HepG2 (cell line): ENCODE data around the gene CFHR2. TPM values are rescaled to one million over a fixed set of nuclear protein-coding genes. Genes with fewer than 3 reads are reported as not detected.
A peak's percentile ranks its signal among the peaks of the same experiment; 100 is the strongest.
"Not testable (repeated sequence)": the region's sequence is repeated elsewhere in the genome, so short reads cannot be mapped to it uniquely, and the experiment has no call there.

Experiments
- ATAC-seq: fragments of 200-7000 bp; cut with Tn5 transposase; 3 replicates; pipeline ENCODE4 v1.9.1; 2020; ENCODE audit warnings: mild to moderate bottlenecking, moderate library complexity
- Bru-seq: library from RNA; stranded (reverse); fragments of 400-500 nt; gene quantifications from one replicate; lab custom pipeline; 2021; lab: Mats Ljungman, UMichigan
- BruChase-seq, 2 experiments: library from RNA; stranded (reverse); fragments of 400-500 nt; gene quantifications; one replicate each; lab custom pipeline; 2021; lab: Mats Ljungman, UMichigan
- BruUV-seq: library from RNA; stranded (reverse); fragments of 400-500 nt; replicated peaks from 2 replicates; lab custom pipeline; 2021; lab: Mats Ljungman, UMichigan
- CTCF ChIA-PET: fragments of 300-600 bp; formaldehyde crosslinking; extraction: SDS; loops from one replicate; lab custom pipeline; 2021; ENCODE audit warnings: low total read pairs, inconsistent platforms, low intra/inter-chr PET ratio; lab: Yijun Ruan, JAX
- POLR2A ChIA-PET: fragments of 350-600 bp; sonication (Branson Sonifier 250); formaldehyde crosslinking; loops from one replicate; lab custom pipeline; 2020; ENCODE audit warnings: antibody characterized with exemption, inconsistent platforms; lab: Yijun Ruan, JAX
- DNase-seq: peaks from one replicate; pipeline ENCODE4 v3.0.0-alpha.2; 2015; ENCODE audit warnings: low spot score
- FAIRE-seq: peaks from 3 replicates; lab custom pipeline; 2011; peaks lifted over from hg19 to GRCh38; lab: Jason Lieb, UNC
- H2AFZ ChIP-seq: one replicate; pipeline ENCODE4 v1.6.1; 2011; ENCODE audit warnings: low read length, inconsistent platforms
- H3K27ac ChIP-seq: fragments of 300-600 bp; 3 replicates; pipeline ENCODE4 v1.8.0; 2011; ENCODE audit warnings: mixed run types, mild to moderate bottlenecking, mixed read lengths, low read length, inconsistent platforms; ENCODE audit not compliant: insufficient read depth; ENCODE audit errors: extremely low read length
- H3K27me3 ChIP-seq, 2 experiments: fragments of 200-600 bp in 1 of 2; 2 replicates in 1 of 2; 3 replicates in 1 of 2; pipeline versions ENCODE4 v1.6.0 to v1.8.0; 2011; ENCODE audit warnings: low read length in 2 of 2, mild to moderate bottlenecking in 2 of 2, moderate library complexity in 2 of 2, inconsistent platforms in 1 of 2; ENCODE audit not compliant: insufficient read depth in 2 of 2, control insufficient read depth in 1 of 2
- H3K36me3 ChIP-seq, 2 experiments: fragments of 200-600 bp in 1 of 2; replicated peaks in 1 of 2; 2 replicates in 1 of 2; 3 replicates in 1 of 2; pipeline versions ENCODE4 v1.5.1 to v1.8.0; 2011; ENCODE audit warnings: low read length in 2 of 2, inconsistent platforms in 1 of 2; ENCODE audit not compliant: insufficient read depth in 2 of 2, control insufficient read depth in 1 of 2
- H3K4me1 ChIP-seq: 2 replicates; pipeline ENCODE4 v1.5.1; 2012; ENCODE audit warnings: low read length, inconsistent platforms; ENCODE audit not compliant: insufficient read depth
- H3K4me2 ChIP-seq: 2 replicates; pipeline ENCODE4 v1.6.0; 2011; ENCODE audit warnings: low read depth, low read length, inconsistent platforms
- H3K4me3 ChIP-seq, 3 experiments: fragments of 200-600 bp in 1 of 3; sonication (generic), shearing (Covaris generic) in 1 of 3; replicated peaks in 1 of 3; 2 replicates each; pipeline ENCODE4 v1.5.1; 2011 to 2016; ENCODE audit warnings: low read length in 3 of 3, inconsistent platforms in 2 of 3, low read depth in 2 of 3, mild to moderate bottlenecking in 2 of 3, control low read depth in 1 of 3, mixed read lengths in 1 of 3; ENCODE audit not compliant: insufficient read depth in 1 of 3
- H3K79me2 ChIP-seq: one replicate; pipeline ENCODE4 v1.6.1; 2011; ENCODE audit warnings: low read length, inconsistent platforms; ENCODE audit not compliant: insufficient read depth
- H3K9ac ChIP-seq: 2 replicates; pipeline ENCODE4 v1.6.0; 2011; ENCODE audit warnings: mild to moderate bottlenecking, low read depth, low read length, inconsistent platforms; ENCODE audit not compliant: insufficient read depth
- H3K9me3 ChIP-seq: 2 replicates; pipeline ENCODE4 v1.5.1; 2012; ENCODE audit warnings: mild to moderate bottlenecking, low read length
- H4K20me1 ChIP-seq: 2 replicates; pipeline ENCODE4 v1.6.0; 2011; ENCODE audit warnings: inconsistent platforms, mild to moderate bottlenecking, low read length, moderate library complexity; ENCODE audit not compliant: insufficient read depth
- ARID3A ChIP-seq: IDR thresholded peaks from 2 replicates; pipeline ENCODE4 v1.6.1; 2012; ENCODE audit warnings: low read depth, low read length, improper control_type of control experiment
- POGK ChIP-seq: sonication (generic); formaldehyde crosslinking; conservative IDR thresholded peaks from 2 replicates; pipeline ENCODE4 v1.8.0; 2022; ENCODE audit warnings: mild to moderate bottlenecking, moderate library complexity, missing genetic modification reagents
- SKI ChIP-seq: fragments of 450-650 bp; IDR thresholded peaks from one replicate; pipeline ENCODE4 v1.6.1; 2018; ENCODE audit warnings: mild to moderate bottlenecking; ENCODE audit not compliant: partially characterized antibody
- SOX13 ChIP-seq, 3 experiments: fragments of 450-650 bp in 1 of 3; sonication (generic) in 1 of 3; formaldehyde crosslinking in 1 of 3; IDR thresholded peaks in 2 of 3; conservative IDR thresholded peaks in 1 of 3; 2 replicates each; pipeline versions ENCODE4 v1.5.0 to v1.6.1; 2016 to 2020; ENCODE audit warnings: antibody characterized with exemption in 1 of 3, mild to moderate bottlenecking in 1 of 3, missing compliant biosample characterization in 1 of 3, missing genetic modification reagents in 1 of 3, moderate library complexity in 1 of 3
- SOX5 ChIP-seq: IDR thresholded peaks from 2 replicates; pipeline ENCODE4 v1.6.1; 2016; ENCODE audit warnings: borderline replicate concordance
- SOX6 ChIP-seq, 2 experiments: fragments of 450-650 bp in 1 of 2; sonication (generic) in 1 of 2; formaldehyde crosslinking in 1 of 2; IDR thresholded peaks; 2 replicates each; pipeline versions ENCODE4 v1.4.0 to v1.6.1; 2017 to 2020; ENCODE audit warnings: antibody characterized with exemption in 1 of 2, mild to moderate bottlenecking in 1 of 2, missing genetic modification reagents in 1 of 2
- WGBS: methylation state at CpG from one replicate; pipeline ENCODE4 v1.1.6; 2017; ENCODE audit warnings: low lambda C conversion rate; 5-methylcytosine and 5-hydroxymethylcytosine counted together
- in situ Hi-C: cut with HindIII; loops from 2 replicates; pipeline ENCODE4 v1.10.0; 2017; ENCODE audit warnings: low pct_unique_long_range_greater_than_20kb; ENCODE audit not compliant: extremely low pct_ligation_motif_present
- intact Hi-C: fragments of 100-400 bp; cut with micrococcal nuclease; formaldehyde crosslinking; loops from one replicate; pipeline ENCODE4 v1.10.0; 2022; ENCODE audit not compliant: unreplicated experiment
- long read RNA-seq, 2 experiments: library from RNA in 1 of 2; library from polyadenylated mRNA in 1 of 2; stranded (forward) in 1 of 2; unstranded in 1 of 2; transcript quantifications; one replicate each; pipeline ENCODE4 v2.0.0, GENCODE V29; 2019 to 2022
- polyA minus RNA-seq, 3 experiments: library from RNA; depleted of rRNA, polyadenylated mRNA; stranded (reverse); fragments of >200 nt; gene quantifications; 2 replicates each; pipeline ENCODE4 v1.2.3, GENCODE V29; 2011; ENCODE audit warnings: low replicate concordance in 1 of 3
- polyA plus RNA-seq, 8 experiments: library from polyadenylated mRNA; depleted of rRNA in 3 of 8; stranded (reverse) in 7 of 8; unstranded in 1 of 8; fragments of >200 nt; fragmentation: Illumina TruSeq in 4 of 8; extraction: Trizol in 4 of 8; gene quantifications; 2 replicates each; pipeline versions ENCODE4 v1.2.1 to v1.2.3, GENCODE V29; 2011 to 2016; ENCODE audit warnings: low read depth in 4 of 8, missing spikeins in 1 of 8, mixed read lengths in 1 of 8; ENCODE audit not compliant: insufficient read depth in 1 of 8
- total RNA-seq, 5 experiments: library from RNA; depleted of rRNA; stranded (reverse); fragments of >200 nt; fragmentation: Illumina TruSeq; extraction: Trizol; gene quantifications; 2 replicates each; pipeline ENCODE4 v1.2.3, GENCODE V29; 2016; ENCODE audit warnings: low read depth in 1 of 5

CFHR2 gene
- not detected in 2 replicates for total RNA-seq (2016; rRNA removed; fragmentation: Illumina TruSeq; extraction: Trizol)
- total RNA-seq (2016; cell fraction: cytosol; rRNA removed; fragmentation: Illumina TruSeq; extraction: Trizol; ENCODE audit: low read depth): not detected in 2 replicates
- total RNA-seq (2016; cell fraction: insoluble cytoplasmic fraction; rRNA removed; fragmentation: Illumina TruSeq; extraction: Trizol): not detected in 2 replicates
- total RNA-seq (2016; cell fraction: membrane; rRNA removed; fragmentation: Illumina TruSeq; extraction: Trizol): not detected in 2 replicates
- not detected in 2 replicates for total RNA-seq (2016; cell fraction: nucleus; rRNA removed; fragmentation: Illumina TruSeq; extraction: Trizol)
- polyA plus RNA-seq (2011; rRNA removed): 0.08 TPM in 1 of 2 replicates, not detected in the other
- not detected in 2 replicates for polyA plus RNA-seq (2011; cell fraction: cytosol; rRNA removed)
- polyA plus RNA-seq (2011; cell fraction: nucleus; rRNA removed): not detected in 2 replicates
- polyA plus RNA-seq (2012): not detected in 2 replicates
- not detected in 2 replicates for polyA plus RNA-seq (2016; cell fraction: cytosol; fragmentation: Illumina TruSeq; extraction: Trizol; ENCODE audit: low read depth)
- not detected in 2 replicates for polyA plus RNA-seq (2016; cell fraction: insoluble cytoplasmic fraction; fragmentation: Illumina TruSeq; extraction: Trizol; ENCODE audit: low read depth)
- polyA plus RNA-seq (2016; cell fraction: membrane; fragmentation: Illumina TruSeq; extraction: Trizol; ENCODE audit: low read depth): not detected in 2 replicates
- polyA plus RNA-seq (2016; cell fraction: nucleus; fragmentation: Illumina TruSeq; extraction: Trizol; ENCODE audit: insufficient read depth, low read depth): not detected in 2 replicates
- polyA minus RNA-seq (2011; rRNA and poly(A)+ RNA removed; ENCODE audit: low replicate concordance): not detected in 2 replicates
- not detected in 2 replicates for polyA minus RNA-seq (2011; cell fraction: cytosol; rRNA and poly(A)+ RNA removed)
- not detected in 2 replicates for polyA minus RNA-seq (2011; cell fraction: nucleus; rRNA and poly(A)+ RNA removed)
- Bru-seq, nascent RNA: not detected
- not detected for BruChase-seq, experiment 1, labeled RNA remaining after a 6-hour chase
- not detected for BruChase-seq, experiment 2, labeled RNA remaining after a 2-hour chase
- long read RNA-seq, experiment 1: 0 reads
- long read RNA-seq, experiment 2: 0 reads

- DNase-seq, FAIRE-seq, H3K27ac ChIP-seq, H3K4me3 ChIP-seq, BruUV-seq, H3K9ac ChIP-seq, H3K4me2 ChIP-seq, H4K20me1 ChIP-seq, H3K36me3 ChIP-seq, H2AFZ ChIP-seq, H3K4me1 ChIP-seq, POLR2A ChIA-PET, intact Hi-C loops, H3K27me3 ChIP-seq, H3K79me2 ChIP-seq, in situ Hi-C loops, H3K9me3 ChIP-seq, CTCF ChIA-PET, ATAC-seq: not testable (repeated sequence)
- WGBS: no CpG with 5 or more reads among the region's 1 CpG
Observed at GRCh38 chr1:196943568-196943967, at the start of gene CFHR2. Gene CFHR2, plus strand, starts transcription at chr1:196943738. Its CDS starts 143 bp downstream, at chr1:196943881.

- peak; percentile 35 for DNase-seq
- Histone ChIP-seq H3K4me1 (no peaks in the 10 kb centered on the region), H3K79me2 (no peaks in the 10 kb centered on the region), H3K9me3 (no peaks in the 10 kb centered on the region), H2AFZ (no peak overlapping the region), H3K36me3 (no peaks in the 10 kb centered on the region), H3K9ac (no peak overlapping the region), H3K4me2 (no peak overlapping the region), H3K27me3 (no peaks in the 10 kb centered on the region), H3K27ac (no peak overlapping the region), H3K4me3 (no peak overlapping the region)
- no peak for FAIRE-seq
- in situ Hi-C loops: no loop called here
- WGBS: 0% methylated on average over 8 of the region's 8 CpGs
- ChIA-PET POLR2A (no interaction called here), CTCF (no interaction called here)
- intact Hi-C loops: no loop called here
- peak; percentile 80 for ATAC-seq
- no peak for TF ChIP-seq SKI
- no peak for TF ChIP-seq POGK (CRISPR knock-in tag)
- TF ChIP-seq SOX5 (CRISPR knock-in tag): peak; percentile 40
- no peak for TF ChIP-seq SOX13 (IDR thresholded peaks at IDR 0.05)
- peak in 1 of 2 experiments; percentile 59; a peak in 1 of 4 replicates for TF ChIP-seq SOX13 (CRISPR knock-in tag; conservative IDR thresholded peaks at IDR 0.05 in 1 of 2, IDR thresholded peaks at IDR 0.05 in 1 of 2)
- TF ChIP-seq ARID3A: no peak
- TF ChIP-seq SOX6 (IDR thresholded peaks at IDR 0.05): no peak
- peak; percentile 84 for TF ChIP-seq SOX6 (CRISPR knock-in tag; IDR thresholded peaks at IDR 0.05)
- TF ChIP-seq, all 625 proteins: peak for 3
- H4K20me1 ChIP-seq: no peaks in the 10 kb centered on the region
- BruUV-seq: no TSS peak
Observed at GRCh38 chr1:196896355-196896754, 47.2 kb upstream of the CFHR2 start.
